ENCODE data around the gene CLIP1.
A peak's percentile ranks its signal among the peaks of the same experiment; 100 is the strongest.

The CLIP1 gene

DNA sequence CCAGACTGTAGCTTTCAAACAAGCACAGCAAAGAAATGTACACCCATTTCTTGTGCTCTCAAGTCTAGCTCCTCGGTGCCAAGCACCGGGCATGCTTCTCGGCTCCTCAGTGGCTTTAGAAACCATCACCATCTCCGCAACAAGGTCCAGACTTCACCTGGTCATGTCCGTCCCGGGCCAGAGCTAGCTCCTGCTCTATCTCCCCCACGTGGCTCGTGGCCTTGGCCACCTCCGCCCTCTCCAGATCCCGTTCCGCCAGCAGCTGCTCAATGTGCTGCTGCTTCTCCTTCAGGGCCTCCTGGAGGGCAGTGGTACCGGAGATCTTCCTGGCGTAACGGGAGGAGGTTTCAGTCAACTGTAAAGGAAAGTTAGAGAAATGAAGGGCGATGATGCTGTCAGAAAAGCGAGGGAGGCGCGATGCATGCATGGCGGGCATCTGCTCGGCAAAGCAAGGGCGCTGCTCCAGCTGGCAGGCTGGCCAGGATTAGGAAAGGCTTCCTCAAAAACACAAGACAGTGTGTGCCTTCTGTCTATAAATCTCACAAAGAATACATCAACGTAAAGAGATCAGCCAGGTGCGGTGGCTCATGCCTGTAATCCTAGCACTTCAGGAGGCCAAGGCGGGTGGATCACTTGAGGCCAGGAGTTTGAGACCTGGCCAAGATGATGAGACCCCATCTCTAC lies 67.4 kb downstream of the CLIP1 start:
- H3K4me1 Mint-ChIP-seq (ENCODE audit: low read depth in 2 of 2) = peaks cover 4 to 8% of the 10 kb centered on the region in 2 donors
- no peak overlapping the region for H3K4me3 Mint-ChIP-seq
- ATAC-seq (replicated peaks) (no peak), DNase-seq (no peak)
- no peaks in the 10 kb centered on the region for H3K9me3 Mint-ChIP-seq
- no peak overlapping the region for H3K27ac Mint-ChIP-seq
- no peaks in the 10 kb centered on the region for H3K27me3 Mint-ChIP-seq
- peaks cover 50% of the 10 kb centered on the region for H3K36me3 Mint-ChIP-seq (ENCODE audit: insufficient read depth)

DNA sequence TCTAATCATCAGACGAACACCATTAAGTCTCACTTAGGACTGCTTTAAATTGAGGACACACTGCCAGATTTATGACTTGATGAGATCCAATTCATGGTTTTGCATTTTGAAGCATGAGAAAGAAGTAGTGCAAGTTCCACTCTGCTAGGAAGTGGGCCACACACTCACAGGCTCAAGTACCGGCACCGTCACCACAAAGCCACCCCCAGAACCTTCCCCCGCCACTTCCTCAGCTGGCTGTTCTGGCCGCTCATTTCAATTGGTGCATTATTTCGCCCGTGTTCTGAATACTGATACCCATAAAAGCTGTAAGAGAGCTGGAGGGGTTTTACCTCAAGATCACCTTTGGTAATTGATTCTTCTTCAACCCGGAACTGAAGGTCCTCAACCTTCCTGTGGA lies 70.1 kb downstream of the CLIP1 start:
- DNase-seq = peak in 1 of 3 experiments; percentile 2
- Mint-ChIP-seq H3K36me3 (ENCODE audit: insufficient read depth) (peaks cover 46% of the 10 kb centered on the region), H3K27me3 (no peaks in the 10 kb centered on the region), H3K9me3 (no peaks in the 10 kb centered on the region), H3K4me3 (peak overlapping the region in 1 of 2 donors; percentile 21), H3K27ac (peak overlapping the region in 1 of 2 donors; percentile 75), H3K4me1 (ENCODE audit: low read depth in 2 of 2) (peaks cover 4 to 8% of the 10 kb centered on the region in 2 donors)
- ATAC-seq (replicated peaks) = peak; percentile 56

DNA sequence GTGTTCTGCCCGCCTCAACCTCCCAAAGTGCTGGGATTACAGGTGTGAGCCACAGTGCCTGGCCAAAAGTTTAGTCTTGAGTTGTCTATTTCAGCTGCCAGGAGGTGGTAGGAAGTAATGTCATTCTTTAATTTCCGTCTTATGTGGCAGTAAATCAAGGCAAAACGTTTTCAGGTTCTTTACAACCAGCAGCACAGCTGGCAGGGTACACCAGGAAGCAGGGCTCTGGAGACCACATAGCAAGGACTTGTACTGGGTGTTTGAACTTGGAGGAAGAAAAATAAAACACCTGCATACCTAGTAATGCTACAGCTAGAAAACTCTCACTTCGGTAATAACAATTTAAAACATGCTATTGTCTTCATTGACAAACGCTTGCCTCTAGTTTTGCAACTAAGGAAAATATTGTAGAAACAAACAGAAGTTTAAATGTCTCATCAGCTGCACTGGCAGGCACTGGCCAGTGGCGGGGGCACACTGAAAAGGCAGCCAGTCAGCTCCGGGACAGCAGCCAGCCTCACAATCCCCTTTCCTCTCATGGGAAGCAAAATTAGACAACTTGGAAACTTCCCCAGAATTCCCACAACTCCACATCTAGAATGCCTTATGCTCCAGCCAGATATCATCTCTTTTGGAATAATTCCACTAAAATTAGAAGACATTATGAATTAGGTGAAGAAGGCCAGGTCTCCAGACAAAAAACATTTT lies 72.2 kb downstream of the CLIP1 start:
- Mint-ChIP-seq H3K27me3 (no peaks in the 10 kb centered on the region), H3K4me1 (ENCODE audit: low read depth in 2 of 2) (peaks cover 0 to 6% of the 10 kb centered on the region in 2 donors), H3K4me3 (no peak overlapping the region), H3K9me3 (no peaks in the 10 kb centered on the region), H3K36me3 (ENCODE audit: insufficient read depth) (peaks cover 43% of the 10 kb centered on the region), H3K27ac (no peak overlapping the region)
- ATAC-seq (replicated peaks) (no peak), DNase-seq (no peak)

DNA sequence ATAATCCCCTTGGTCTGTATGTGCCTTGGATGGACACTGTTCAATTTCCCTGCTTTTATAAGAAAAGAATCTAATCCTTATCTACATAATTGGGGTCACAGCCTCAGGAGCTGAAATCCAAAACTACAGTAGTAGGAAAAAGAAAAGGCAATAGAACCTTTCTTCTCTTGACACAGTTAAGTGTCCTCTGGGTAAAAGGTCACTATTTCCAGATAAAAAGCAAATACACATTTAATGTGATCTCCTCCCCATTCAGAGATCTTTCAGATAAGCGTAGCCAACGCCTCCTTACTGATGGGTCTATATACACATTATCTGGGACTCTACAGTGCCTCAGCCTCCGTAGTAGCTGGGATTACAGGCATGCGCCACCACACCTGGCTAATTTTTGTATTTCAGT lies 73.4 kb downstream of the CLIP1 start:
- Mint-ChIP-seq H3K36me3 (ENCODE audit: insufficient read depth) (peaks cover 45% of the 10 kb centered on the region), H3K9me3 (no peaks in the 10 kb centered on the region), H3K27me3 (no peaks in the 10 kb centered on the region), H3K4me3 (no peak overlapping the region), H3K4me1 (ENCODE audit: low read depth in 2 of 2) (peaks cover 0 to 6% of the 10 kb centered on the region in 2 donors), H3K27ac (no peak overlapping the region)
- ATAC-seq (replicated peaks) = no peak
- DNase-seq = no peak

DNA sequence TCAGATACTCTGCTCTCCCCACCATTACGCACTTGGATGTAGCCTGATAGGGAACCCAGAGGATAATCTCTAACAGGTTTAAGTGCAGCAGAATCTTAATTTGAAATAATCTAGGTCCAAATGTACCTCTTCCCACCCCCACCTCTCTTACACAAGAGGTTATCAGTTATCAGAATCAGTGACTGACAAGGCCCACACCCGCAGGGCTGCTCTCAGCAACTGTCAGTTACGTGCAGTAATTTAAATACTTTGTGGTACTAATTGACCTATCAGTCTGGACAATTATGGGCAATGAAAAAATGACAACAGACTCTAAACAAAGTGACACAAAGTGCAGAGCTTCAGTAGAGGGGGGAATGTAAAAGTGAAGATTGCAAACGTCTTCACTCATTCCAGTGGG lies 74.0 kb downstream of the CLIP1 start:
- ATAC-seq (replicated peaks) (no peak), DNase-seq (no peak)
- Mint-ChIP-seq H3K4me3 (no peak overlapping the region), H3K27ac (no peak overlapping the region), H3K9me3 (no peaks in the 10 kb centered on the region), H3K4me1 (ENCODE audit: low read depth in 2 of 2) (peaks cover 0 to 6% of the 10 kb centered on the region in 2 donors), H3K36me3 (ENCODE audit: insufficient read depth) (peaks cover 39% of the 10 kb centered on the region), H3K27me3 (no peaks in the 10 kb centered on the region)

DNA sequence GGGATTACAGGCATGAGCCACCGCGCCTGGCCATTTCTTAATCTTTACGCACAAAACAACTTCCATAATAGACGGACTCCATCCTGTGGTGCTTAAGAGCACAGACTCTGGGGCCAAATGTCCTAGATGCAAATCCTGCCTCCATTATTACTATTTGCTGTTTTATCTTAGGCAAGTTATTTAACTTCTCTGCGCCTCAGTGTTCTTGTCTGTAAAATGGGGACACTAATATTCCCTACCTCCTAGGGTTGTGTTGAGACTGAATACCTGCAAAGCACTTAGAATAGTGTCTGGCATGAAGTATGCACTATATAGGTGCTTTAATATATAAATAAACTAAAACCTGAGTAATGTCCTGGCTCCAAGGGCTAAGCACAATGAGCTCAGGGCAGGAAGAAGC lies 76.4 kb downstream of the CLIP1 start:
- Mint-ChIP-seq H3K4me1 (ENCODE audit: low read depth in 2 of 2) (no peaks in the 10 kb centered on the region), H3K4me3 (no peak overlapping the region), H3K9me3 (no peaks in the 10 kb centered on the region), H3K27ac (no peak overlapping the region), H3K36me3 (ENCODE audit: insufficient read depth) (peaks cover 28% of the 10 kb centered on the region), H3K27me3 (no peaks in the 10 kb centered on the region)
- no peak for DNase-seq
- ATAC-seq (replicated peaks) = no peak

DNA sequence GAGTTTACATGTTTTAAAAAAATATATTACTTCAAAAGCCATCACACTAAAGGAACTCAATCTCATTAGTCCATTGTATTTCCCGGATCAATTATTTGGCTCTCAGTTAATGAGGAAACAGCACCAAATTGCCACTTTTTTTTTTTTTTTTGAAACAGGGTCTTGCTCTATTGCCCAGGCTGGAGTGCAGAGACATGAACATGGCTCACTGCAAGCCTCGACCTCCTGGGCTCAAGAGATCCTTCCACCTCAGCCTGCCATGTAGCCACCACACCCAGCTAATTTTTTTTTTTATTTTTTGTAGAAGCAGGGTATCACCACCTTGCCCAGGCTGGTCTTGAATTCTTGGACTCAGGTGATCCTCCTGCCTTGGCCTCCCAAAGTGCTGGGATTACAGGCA lies 77.4 kb downstream of the CLIP1 start:
- Mint-ChIP-seq H3K4me3 (no peak overlapping the region), H3K27me3 (no peaks in the 10 kb centered on the region), H3K36me3 (ENCODE audit: insufficient read depth) (peaks cover 22% of the 10 kb centered on the region), H3K27ac (no peak overlapping the region), H3K4me1 (ENCODE audit: low read depth in 2 of 2) (no peaks in the 10 kb centered on the region), H3K9me3 (no peaks in the 10 kb centered on the region)
- DNase-seq (no peak), ATAC-seq (replicated peaks) (no peak)

DNA sequence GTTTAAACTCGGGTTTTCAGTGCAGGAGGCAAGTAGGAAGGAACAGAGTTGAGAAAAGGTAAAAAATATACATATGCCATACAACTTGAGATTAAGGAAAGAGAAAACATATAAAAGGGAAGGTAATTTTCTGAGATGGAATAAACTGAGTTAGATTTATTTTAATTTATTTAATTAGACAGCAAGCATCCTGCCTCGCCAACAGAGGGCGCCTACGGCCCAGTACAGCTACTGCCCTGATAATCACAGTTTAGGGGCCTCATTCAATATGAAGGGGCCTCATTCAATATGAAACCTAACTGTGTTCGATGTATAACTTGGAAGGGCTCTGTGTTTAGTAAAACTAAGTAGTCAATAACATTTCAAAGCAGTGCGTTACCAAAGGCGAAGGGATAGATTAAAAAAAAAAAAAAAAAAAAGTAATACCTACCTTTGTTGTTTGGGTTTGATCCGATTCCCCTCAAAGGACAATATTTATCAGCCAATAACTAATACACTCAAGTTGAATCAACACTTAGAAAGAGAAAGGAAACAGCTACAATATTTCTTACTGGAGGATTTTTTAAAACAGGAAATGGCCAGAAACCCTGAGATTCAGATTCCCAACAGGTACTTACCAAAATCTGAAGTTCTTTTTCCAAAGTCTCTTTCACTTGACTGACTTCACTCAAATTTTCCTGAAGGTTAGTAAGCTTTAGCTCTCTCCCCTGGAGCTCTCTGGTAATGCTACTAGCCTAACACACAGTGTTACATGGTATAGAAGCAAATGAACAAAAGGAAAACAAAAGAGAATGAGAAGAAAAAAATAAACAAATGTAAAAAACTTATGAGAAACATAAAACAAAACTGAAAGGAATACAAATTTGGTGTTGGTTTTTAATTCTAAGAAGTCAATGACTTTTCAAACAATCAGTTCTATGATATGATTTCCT lies 86.2 kb downstream of the CLIP1 start:
- no peak overlapping the region for H3K4me3 Mint-ChIP-seq
- H3K4me1 Mint-ChIP-seq (ENCODE audit: low read depth in 2 of 2) = peaks cover 0 to 2% of the 10 kb centered on the region in 2 donors
- H3K27ac Mint-ChIP-seq = peak overlapping the region in 1 of 2 donors; percentile 61
- peaks cover 27% of the 10 kb centered on the region for H3K36me3 Mint-ChIP-seq (ENCODE audit: insufficient read depth)
- peak; percentile 18 to 20 (median 19) for DNase-seq
- ATAC-seq (replicated peaks) = no peak
- H3K9me3 Mint-ChIP-seq = no peaks in the 10 kb centered on the region
- no peaks in the 10 kb centered on the region for H3K27me3 Mint-ChIP-seq

DNA sequence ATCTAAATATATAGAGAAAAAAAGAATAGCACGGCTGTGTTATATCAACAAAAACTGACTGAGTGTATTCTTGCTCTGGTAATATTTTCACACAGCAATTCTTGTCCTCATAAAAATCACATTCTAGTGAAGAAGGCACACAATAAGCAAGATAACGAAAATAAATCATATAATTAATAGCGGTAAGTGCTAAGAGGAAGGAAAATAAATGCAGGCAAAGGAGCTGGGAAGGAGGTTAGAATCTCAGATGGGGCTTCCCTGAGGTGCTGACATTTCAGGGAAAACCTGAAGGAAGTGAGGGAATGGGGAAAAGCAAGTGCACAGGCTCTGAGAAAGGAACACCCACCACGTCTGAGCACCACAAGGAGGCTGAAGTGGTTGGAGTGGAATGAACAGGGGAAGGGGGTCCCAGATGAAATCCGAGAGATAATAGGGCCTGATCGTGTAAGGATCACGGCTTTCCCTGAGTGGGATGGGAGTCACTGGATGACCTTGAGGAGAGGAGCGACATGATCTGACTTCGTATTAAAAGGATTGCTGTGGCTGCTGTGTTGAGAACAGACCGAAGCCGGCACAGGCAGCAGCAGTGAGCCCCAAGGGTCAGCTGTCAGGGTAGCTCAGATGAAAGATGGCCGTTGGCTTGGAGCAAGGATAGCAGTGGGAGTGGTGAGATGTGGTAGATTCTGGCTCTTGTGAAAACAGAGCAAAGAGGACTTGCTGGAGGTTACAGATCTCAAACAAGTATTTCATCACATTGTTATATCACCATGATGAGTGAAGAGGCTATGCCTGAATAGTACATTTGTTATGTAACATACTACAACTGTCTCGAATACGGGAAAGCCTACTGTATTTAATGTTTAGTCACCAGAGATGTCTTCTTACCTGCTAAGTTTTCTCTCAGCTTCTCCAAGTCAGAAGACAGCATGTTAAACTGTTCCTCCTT lies 89.1 kb downstream of the CLIP1 start:
- H3K9me3 Mint-ChIP-seq = no peaks in the 10 kb centered on the region
- ATAC-seq (replicated peaks) (no peak), DNase-seq (no peak)
- H3K27ac Mint-ChIP-seq = peak overlapping the region in 1 of 2 donors; percentile 21
- H3K4me3 Mint-ChIP-seq = no peak overlapping the region
- H3K27me3 Mint-ChIP-seq = no peaks in the 10 kb centered on the region
- peaks cover 43% of the 10 kb centered on the region for H3K36me3 Mint-ChIP-seq (ENCODE audit: insufficient read depth)
- peaks cover 0 to 2% of the 10 kb centered on the region in 2 donors for H3K4me1 Mint-ChIP-seq (ENCODE audit: low read depth in 2 of 2)

DNA sequence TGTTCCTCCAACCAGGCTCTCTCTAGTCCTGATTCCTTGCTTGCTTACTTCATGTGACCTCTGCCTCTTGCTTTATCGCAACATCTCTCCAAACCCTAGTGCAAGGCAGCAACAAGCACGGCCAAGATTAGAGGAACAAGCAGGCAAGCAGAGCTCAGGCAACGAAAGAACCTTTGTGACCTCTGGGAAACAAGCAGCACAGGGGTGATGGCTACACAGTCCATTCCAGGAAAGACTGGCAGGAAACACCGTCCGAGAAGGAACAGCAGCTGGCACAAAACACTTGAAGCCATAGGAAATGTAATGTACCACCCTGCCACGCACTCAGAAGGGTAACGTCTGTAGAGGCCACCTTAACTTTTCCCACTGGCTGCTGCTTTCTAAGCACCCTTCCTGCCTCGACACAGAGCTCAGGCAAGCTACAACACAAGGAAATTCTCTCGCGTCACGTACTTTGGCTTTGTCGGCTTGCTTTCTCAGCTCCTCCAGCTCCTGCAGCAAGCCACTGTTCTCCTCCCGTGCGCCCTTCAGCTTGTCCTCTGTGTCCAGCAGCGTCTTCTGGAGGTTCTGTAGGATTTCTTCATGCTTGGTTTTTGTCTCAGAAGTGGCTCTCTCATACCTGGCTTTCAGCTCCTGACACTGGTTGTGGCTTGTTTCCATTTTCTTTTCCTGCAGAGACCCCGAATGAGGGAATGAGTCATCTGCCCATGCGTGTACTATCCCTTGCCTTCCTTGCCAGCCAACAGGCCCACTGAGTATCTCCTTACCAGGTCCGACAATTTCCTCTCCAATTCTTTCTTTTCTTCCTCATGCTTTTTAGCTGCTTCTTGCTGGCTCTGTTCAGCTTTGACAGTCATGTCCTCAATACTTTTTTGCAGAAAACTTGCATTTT lies 94.7 kb downstream of the CLIP1 start:
- peaks cover 0 to 6% of the 10 kb centered on the region in 2 donors for H3K4me1 Mint-ChIP-seq (ENCODE audit: low read depth in 2 of 2)
- H3K36me3 Mint-ChIP-seq (ENCODE audit: insufficient read depth) = peaks cover 55% of the 10 kb centered on the region
- no peak overlapping the region for H3K27ac Mint-ChIP-seq
- H3K27me3 Mint-ChIP-seq = no peaks in the 10 kb centered on the region
- ATAC-seq (replicated peaks) (no peak), DNase-seq (no peak)
- no peak overlapping the region for H3K4me3 Mint-ChIP-seq
- no peaks in the 10 kb centered on the region for H3K9me3 Mint-ChIP-seq

DNA sequence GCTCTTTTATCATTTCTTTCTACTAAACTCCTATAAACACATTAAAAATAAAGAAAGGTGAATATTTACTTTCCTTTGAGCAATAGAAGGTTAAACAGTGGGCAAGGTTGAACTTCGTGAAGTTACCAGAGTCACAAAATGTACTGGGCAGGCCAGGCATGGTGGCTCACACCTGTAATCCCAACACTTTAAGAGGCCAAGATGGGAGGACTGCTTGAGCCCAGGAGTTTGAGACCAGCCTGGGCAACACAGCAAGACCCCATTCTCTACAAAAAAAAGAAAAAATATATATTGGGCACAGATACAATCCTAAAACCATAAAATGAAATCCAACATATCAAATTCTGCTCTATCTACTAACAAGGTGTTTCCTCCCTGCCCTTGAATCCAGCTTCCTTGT lies 95.5 kb downstream of the CLIP1 start:
- Mint-ChIP-seq H3K27ac (no peak overlapping the region), H3K4me3 (no peak overlapping the region)
- DNase-seq = no peak

DNA sequence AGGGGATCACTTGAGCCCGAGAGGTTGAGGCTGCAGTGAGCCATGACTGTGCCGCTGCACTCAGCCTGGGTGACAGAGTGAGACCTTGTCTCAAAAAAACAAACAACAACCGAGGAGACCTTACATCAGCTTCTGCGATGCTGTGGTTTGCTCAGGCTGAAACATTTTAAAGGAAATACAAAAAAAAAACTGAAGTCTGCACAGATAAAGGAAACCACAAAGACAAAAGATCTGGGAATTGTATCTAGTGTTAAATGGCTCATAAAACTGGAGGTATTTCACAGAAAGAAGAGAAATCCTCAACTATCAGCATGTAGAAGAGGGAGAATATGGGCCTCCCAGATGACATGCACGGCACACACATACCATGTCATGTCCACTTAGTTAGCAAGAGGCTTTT lies 95.9 kb downstream of the CLIP1 start:
- DNase-seq (no peak), ATAC-seq (replicated peaks) (no peak)
- Mint-ChIP-seq H3K4me3 (no peak overlapping the region), H3K27me3 (no peaks in the 10 kb centered on the region), H3K4me1 (ENCODE audit: low read depth in 2 of 2) (peaks cover 0 to 6% of the 10 kb centered on the region in 2 donors), H3K36me3 (ENCODE audit: insufficient read depth) (peaks cover 50% of the 10 kb centered on the region), H3K9me3 (no peaks in the 10 kb centered on the region), H3K27ac (peak overlapping the region in 1 of 2 donors; percentile 55)

More for the DNA sequence above, 95.5 kb downstream of the CLIP1 start:
- Mint-ChIP-seq H3K36me3 (ENCODE audit: insufficient read depth) (peaks cover 51% of the 10 kb centered on the region), H3K27me3 (no peaks in the 10 kb centered on the region), H3K4me1 (ENCODE audit: low read depth in 2 of 2) (peaks cover 0 to 6% of the 10 kb centered on the region in 2 donors), H3K9me3 (no peaks in the 10 kb centered on the region)
- no peak for ATAC-seq (replicated peaks)

All from effector memory CD8-positive, alpha-beta T cell (primary cell).